WERI-Rb-1 (cell line): ENCODE data around the gene SUMO1.
A peak's percentile ranks its signal among the peaks of the same experiment; 100 is the strongest.
"Not testable (repeated sequence)": the region's sequence is repeated elsewhere in the genome, so short reads cannot be mapped to it uniquely, and the experiment has no call there.

Experiments used
- DNase-seq: peaks from one replicate; pipeline ENCODE4 v3.0.0-alpha.2; 2020
- H3K27ac ChIP-seq: fragments of 250-450 bp; sonication (Bioruptor Pico); 2 replicates; pipeline ENCODE4 v1.5.1; 2020; ENCODE audit warnings: mild to moderate bottlenecking, moderate library complexity
- H3K27me3 ChIP-seq: fragments of 250-450 bp; sonication (Bioruptor Pico); 2 replicates; pipeline ENCODE4 v1.5.1; 2021; ENCODE audit warnings: mild to moderate bottlenecking, low read depth, moderate library complexity; ENCODE audit not compliant: insufficient read depth, severe bottlenecking
- H3K36me3 ChIP-seq: fragments of 250-450 bp; sonication (Bioruptor Pico); 2 replicates; pipeline ENCODE4 v1.5.1; 2020; ENCODE audit warnings: mild to moderate bottlenecking, moderate library complexity
- H3K4me3 ChIP-seq: 2 replicates; pipeline ENCODE4 v1.5.1; 2011; ENCODE audit warnings: low read depth, mild to moderate bottlenecking, control low read depth, low read length
- H3K9me3 ChIP-seq: fragments of 250-450 bp; sonication (Bioruptor Pico); 2 replicates; pipeline ENCODE4 v1.5.1; 2021; ENCODE audit warnings: mild to moderate bottlenecking, moderate library complexity; ENCODE audit not compliant: severe bottlenecking
- TF ChIP-seq, protein P1 (sequence below): IDR thresholded peaks from 2 replicates; pipeline ENCODE4 v1.5.1; 2011; ENCODE audit warnings: low read depth, mild to moderate bottlenecking, control low read depth, inconsistent platforms, low read length

SUMO1 gene

DNA sequence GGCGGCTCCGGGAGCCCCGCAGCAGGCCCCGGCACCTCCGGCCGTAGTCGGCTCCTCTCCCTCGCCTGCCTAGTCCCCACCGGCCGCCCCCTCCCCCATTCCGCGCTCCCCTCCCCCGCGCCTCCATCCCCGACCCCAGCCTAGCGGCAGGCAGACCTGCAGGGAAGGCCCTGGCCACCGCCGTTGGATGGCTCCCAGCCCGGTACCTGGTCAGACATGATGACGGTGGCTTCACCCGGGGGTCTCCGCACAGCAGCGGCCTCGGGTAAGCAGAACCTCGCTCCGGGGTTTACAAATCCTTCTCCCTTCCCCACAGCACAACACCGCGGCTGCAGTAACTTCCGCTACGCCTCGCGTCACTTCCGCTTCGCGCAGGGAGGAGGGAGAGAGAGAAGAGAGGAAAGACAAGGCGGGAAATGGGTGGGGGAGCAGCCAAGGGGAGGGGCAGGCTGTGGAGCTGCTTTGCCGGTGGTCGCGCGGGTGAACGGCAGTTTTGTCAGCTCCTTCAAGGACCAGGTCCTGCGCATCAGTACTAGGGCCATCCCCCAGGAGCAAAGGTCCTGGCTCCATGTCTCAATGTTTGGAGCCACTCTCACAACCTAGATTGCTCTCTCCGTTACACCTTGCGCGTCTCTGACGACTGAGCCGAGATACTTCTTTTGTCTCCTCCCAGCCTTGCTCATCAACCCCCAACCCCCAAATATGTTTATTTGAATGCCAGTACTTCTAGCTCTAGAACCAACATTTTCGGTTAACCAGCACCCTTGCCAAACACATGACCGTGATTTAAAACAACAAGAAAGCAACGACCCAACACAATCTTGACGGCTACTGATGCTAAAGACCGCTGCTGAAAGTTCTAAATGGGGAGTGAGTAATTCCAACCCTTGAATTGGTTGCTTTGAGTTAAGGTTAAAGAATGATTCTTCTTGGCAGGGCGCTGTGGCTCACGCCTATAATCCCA lies at the start of gene SUMO1:
TSS of gene SUMO1 (minus strand) at position 364 of the 964 bp plus-strand sequence. CDS start at position 218, 146 bp downstream.
- TF ChIP-seq, protein P1, sequence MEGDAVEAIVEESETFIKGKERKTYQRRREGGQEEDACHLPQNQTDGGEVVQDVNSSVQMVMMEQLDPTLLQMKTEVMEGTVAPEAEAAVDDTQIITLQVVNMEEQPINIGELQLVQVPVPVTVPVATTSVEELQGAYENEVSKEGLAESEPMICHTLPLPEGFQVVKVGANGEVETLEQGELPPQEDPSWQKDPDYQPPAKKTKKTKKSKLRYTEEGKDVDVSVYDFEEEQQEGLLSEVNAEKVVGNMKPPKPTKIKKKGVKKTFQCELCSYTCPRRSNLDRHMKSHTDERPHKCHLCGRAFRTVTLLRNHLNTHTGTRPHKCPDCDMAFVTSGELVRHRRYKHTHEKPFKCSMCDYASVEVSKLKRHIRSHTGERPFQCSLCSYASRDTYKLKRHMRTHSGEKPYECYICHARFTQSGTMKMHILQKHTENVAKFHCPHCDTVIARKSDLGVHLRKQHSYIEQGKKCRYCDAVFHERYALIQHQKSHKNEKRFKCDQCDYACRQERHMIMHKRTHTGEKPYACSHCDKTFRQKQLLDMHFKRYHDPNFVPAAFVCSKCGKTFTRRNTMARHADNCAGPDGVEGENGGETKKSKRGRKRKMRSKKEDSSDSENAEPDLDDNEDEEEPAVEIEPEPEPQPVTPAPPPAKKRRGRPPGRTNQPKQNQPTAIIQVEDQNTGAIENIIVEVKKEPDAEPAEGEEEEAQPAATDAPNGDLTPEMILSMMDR: no peak
- peak; percentile 93 for DNase-seq
- Histone ChIP-seq H3K27ac (peak within 1 kb of the TSS; percentile 87), H3K27me3 (no peaks in the 10 kb centered on the region), H3K9me3 (no peaks in the 10 kb centered on the region), H3K4me3 (peak within 1 kb of the TSS; percentile 79), H3K36me3 (peaks cover 6% of the 10 kb centered on the region)

DNA sequence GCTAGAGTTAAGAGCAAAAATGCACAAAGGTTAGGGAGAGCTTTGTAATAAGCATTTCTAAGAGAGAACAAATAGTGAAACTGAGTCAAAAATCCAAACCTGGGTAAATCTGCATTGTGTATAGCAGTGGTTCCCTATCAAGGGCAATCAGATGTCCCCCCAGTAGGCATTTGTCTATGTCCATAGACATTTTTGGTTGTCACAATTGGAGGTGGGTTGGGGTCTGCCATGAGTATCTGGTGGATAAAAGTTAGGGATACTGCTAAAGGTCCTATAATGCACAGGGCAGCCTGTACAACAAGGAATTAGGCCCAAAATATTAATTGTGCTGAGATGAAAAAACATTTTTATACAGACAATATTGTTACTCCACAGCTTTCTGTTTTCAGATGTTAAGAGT lies 48.2 kb upstream of the SUMO1 start:
- TF ChIP-seq, protein P1: no peak
- Histone ChIP-seq H3K36me3 (peaks cover 90% of the 10 kb centered on the region), H3K9me3 (no peaks in the 10 kb centered on the region), H3K27me3 (no peaks in the 10 kb centered on the region), H3K27ac (no peak overlapping the region), H3K4me3 (no peak overlapping the region)
- DNase-seq: no peak

DNA sequence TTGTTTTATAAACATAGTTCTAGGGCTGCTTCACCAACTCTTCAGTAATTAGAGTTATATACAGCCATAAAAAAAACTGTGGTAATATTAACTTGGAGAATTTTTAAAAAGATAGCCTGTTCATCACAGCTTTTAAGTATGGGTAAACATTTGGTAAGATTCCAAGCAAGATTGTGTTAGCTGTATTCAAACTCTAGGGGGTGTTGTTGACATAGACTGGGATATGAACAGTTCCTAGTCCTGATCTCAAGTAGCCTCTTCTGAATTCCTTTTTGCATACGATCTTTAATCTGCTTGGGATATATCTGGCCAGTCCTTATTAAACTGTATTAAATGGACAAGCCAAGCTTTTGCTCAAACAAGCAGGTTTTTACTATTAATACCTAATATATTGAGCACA lies 40.5 kb upstream of the SUMO1 start:
- Histone ChIP-seq H3K9me3 (no peaks in the 10 kb centered on the region), H3K36me3 (peaks cover 84% of the 10 kb centered on the region), H3K27ac (no peak overlapping the region), H3K27me3 (no peaks in the 10 kb centered on the region), H3K4me3 (no peak overlapping the region)
- TF ChIP-seq, protein P1: peak; percentile 57
- no peak for DNase-seq

DNA sequence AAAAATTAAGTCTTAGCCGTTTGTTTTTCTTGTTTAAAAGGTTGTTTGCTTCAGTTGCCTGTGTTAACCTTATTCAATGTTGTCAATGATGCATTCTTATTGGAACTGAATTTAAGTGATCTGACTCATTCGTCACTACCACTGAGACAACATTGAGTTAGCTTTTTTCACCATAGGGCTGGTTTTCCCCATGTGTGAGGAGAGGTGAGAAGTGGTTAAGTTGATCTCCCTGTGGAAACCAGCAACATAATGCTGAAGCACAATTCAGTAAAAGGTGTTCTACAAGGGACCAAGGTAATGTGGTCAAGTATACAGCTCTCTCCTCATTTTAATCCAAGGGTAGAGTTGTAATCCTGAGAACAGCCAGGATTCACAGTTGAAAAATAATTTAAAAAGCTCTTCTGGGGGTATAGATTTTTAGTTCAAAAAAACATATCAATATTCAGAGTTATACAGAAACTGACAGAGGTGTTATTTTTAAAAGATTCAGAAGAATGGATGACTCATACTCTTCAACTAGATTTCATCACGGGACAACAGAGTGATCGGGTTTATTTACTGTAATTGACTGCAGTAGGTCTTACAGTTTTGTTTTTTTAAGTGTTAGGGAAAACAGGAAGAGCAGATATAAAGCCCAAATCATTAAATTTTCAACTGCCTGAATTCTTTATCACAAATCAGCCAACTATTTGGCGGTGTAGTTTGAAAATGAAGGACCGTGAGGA lies 39.8 kb upstream of the SUMO1 start:
- Histone ChIP-seq H3K27me3 (no peaks in the 10 kb centered on the region), H3K9me3 (no peaks in the 10 kb centered on the region), H3K4me3 (no peak overlapping the region), H3K27ac (no peak overlapping the region), H3K36me3 (peaks cover 77% of the 10 kb centered on the region)
- TF ChIP-seq, protein P1: no peak
- no peak for DNase-seq

DNA sequence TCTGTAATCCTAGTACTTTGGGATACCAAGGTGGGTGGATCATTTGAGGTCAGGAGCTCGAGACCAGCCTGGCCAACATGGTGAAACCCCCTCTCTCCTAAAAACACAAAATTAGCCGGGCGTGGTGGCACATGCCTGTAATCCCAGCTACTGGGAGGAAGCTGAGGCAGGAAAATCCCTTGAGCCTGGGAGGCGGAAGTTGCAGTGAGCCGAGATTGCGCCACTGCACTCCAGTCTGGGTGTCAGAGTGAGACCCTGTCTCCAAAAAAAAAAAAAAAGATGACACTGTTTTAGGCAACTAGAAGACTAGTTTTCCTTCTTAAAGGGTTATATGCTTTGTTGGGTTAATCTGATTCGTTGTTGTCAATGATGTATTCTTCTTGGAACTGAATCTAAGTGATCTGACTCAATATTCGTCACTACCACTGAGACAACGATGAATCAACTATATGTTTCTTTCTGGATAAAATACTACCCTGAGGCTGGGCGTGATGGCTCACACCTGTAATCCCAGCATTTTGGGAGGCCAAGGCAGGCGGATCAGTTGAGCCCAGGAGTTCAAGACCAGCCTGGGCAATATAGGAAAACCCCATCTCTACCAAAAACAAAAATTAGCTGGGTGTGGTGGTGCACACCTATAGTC lies 37.8 kb upstream of the SUMO1 start:
- not testable (repeated sequence) for H3K27ac ChIP-seq, H3K9me3 ChIP-seq, H3K27me3 ChIP-seq, DNase-seq, H3K4me3 ChIP-seq
- peaks cover 57% of the 10 kb centered on the region for H3K36me3 ChIP-seq

DNA sequence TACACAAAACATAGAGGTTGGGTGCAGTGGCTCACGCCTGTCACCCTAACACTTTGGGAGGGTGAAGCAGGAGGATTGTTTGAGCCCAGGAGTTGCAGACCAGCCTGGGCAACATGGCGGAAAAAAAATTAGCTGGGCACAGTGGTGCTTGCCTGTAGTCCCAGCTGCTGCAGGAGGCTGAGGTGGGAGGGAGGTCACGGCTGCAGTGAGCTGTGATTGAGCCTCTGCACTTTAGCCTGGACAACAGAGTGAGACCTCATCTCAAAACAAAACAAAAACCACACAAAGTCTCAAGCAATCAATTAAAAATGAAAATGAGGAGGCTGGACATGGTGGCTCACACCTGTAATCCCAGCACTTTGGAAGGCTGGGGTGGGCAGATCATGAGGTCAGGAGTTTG lies 32.1 kb upstream of the SUMO1 start:
- H3K36me3 ChIP-seq: peaks cover 25% of the 10 kb centered on the region
- TF ChIP-seq, protein P1: no peak
- no peak overlapping the region for H3K4me3 ChIP-seq
- H3K27ac ChIP-seq: no peak overlapping the region
- no peaks in the 10 kb centered on the region for H3K9me3 ChIP-seq
- H3K27me3 ChIP-seq: no peaks in the 10 kb centered on the region
- no peak for DNase-seq
